ENCODE results near the gene BTBD19. TPM values are rescaled to one million over a fixed set of nuclear protein-coding genes. Genes with fewer than 3 reads are reported as not detected.

Gene BTBD19
- total and polyA plus RNA-seq, 9 of the 15 experiments (the other 6 are each of a cell fraction or from before 2014, with no cell fraction given), result 0.22 to 2.0 (median 0.95) TPM

GRCh38 chr1:44819608-44820327 is 11.4 kb downstream of the BTBD19 start (continued):
- TF ChIP-seq, protein P1, sequence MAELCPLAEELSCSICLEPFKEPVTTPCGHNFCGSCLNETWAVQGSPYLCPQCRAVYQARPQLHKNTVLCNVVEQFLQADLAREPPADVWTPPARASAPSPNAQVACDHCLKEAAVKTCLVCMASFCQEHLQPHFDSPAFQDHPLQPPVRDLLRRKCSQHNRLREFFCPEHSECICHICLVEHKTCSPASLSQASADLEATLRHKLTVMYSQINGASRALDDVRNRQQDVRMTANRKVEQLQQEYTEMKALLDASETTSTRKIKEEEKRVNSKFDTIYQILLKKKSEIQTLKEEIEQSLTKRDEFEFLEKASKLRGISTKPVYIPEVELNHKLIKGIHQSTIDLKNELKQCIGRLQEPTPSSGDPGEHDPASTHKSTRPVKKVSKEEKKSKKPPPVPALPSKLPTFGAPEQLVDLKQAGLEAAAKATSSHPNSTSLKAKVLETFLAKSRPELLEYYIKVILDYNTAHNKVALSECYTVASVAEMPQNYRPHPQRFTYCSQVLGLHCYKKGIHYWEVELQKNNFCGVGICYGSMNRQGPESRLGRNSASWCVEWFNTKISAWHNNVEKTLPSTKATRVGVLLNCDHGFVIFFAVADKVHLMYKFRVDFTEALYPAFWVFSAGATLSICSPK (IDR thresholded peaks at IDR 0.05; ENCODE audit: borderline replicate concordance), result no peak
- TF ChIP-seq ZNF398 (CRISPR knock-in tag; IDR thresholded peaks at IDR 0.05), result no peak
- TF ChIP-seq, protein P2, sequence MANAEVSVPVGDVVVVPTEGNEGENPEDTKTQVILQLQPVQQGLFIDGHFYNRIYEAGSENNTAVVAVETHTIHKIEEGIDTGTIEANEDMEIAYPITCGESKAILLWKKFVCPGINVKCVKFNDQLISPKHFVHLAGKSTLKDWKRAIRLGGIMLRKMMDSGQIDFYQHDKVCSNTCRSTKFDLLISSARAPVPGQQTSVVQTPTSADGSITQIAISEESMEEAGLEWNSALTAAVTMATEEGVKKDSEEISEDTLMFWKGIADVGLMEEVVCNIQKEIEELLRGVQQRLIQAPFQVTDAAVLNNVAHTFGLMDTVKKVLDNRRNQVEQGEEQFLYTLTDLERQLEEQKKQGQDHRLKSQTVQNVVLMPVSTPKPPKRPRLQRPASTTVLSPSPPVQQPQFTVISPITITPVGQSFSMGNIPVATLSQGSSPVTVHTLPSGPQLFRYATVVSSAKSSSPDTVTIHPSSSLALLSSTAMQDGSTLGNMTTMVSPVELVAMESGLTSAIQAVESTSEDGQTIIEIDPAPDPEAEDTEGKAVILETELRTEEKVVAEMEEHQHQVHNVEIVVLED (CRISPR knock-in tag; IDR thresholded peaks at IDR 0.05), result no peak
- TF ChIP-seq CHD1 (IDR thresholded peaks at IDR 0.05; ENCODE audit: low read length), result no peak
- TF ChIP-seq, protein P3, sequence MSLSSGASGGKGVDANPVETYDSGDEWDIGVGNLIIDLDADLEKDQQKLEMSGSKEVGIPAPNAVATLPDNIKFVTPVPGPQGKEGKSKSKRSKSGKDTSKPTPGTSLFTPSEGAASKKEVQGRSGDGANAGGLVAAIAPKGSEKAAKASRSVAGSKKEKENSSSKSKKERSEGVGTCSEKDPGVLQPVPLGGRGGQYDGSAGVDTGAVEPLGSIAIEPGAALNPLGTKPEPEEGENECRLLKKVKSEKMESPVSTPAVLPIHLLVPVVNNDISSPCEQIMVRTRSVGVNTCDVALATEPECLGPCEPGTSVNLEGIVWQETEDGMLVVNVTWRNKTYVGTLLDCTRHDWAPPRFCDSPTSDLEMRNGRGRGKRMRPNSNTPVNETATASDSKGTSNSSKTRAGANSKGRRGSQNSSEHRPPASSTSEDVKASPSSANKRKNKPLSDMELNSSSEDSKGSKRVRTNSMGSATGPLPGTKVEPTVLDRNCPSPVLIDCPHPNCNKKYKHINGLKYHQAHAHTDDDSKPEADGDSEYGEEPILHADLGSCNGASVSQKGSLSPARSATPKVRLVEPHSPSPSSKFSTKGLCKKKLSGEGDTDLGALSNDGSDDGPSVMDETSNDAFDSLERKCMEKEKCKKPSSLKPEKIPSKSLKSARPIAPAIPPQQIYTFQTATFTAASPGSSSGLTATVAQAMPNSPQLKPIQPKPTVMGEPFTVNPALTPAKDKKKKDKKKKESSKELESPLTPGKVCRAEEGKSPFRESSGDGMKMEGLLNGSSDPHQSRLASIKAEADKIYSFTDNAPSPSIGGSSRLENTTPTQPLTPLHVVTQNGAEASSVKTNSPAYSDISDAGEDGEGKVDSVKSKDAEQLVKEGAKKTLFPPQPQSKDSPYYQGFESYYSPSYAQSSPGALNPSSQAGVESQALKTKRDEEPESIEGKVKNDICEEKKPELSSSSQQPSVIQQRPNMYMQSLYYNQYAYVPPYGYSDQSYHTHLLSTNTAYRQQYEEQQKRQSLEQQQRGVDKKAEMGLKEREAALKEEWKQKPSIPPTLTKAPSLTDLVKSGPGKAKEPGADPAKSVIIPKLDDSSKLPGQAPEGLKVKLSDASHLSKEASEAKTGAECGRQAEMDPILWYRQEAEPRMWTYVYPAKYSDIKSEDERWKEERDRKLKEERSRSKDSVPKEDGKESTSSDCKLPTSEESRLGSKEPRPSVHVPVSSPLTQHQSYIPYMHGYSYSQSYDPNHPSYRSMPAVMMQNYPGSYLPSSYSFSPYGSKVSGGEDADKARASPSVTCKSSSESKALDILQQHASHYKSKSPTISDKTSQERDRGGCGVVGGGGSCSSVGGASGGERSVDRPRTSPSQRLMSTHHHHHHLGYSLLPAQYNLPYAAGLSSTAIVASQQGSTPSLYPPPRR (CRISPR knock-in tag; IDR thresholded peaks at IDR 0.05; ENCODE audit: borderline replicate concordance), result no peak
- TF ChIP-seq HNRNPLL (IDR thresholded peaks at IDR 0.05; ENCODE audit: low read depth, low read length, poor library complexity, severe bottlenecking), result peak; percentile 64
- TF ChIP-seq, protein P4, sequence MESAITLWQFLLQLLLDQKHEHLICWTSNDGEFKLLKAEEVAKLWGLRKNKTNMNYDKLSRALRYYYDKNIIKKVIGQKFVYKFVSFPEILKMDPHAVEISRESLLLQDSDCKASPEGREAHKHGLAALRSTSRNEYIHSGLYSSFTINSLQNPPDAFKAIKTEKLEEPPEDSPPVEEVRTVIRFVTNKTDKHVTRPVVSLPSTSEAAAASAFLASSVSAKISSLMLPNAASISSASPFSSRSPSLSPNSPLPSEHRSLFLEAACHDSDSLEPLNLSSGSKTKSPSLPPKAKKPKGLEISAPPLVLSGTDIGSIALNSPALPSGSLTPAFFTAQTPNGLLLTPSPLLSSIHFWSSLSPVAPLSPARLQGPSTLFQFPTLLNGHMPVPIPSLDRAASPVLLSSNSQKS (CRISPR knock-in tag; IDR thresholded peaks at IDR 0.05), result no peak
- TF ChIP-seq ETV6 (IDR thresholded peaks at IDR 0.05; ENCODE audit: borderline replicate concordance in 1 of 2, low read depth in 2 of 2, low read length in 1 of 2), result peak in 1 of 2 experiments; percentile 87; a peak in 2 of 4 replicates
- peak; percentile 88; the same call in 1 of the 2 replicates for TF ChIP-seq ETV6 (CRISPR knock-in tag; IDR thresholded peaks at IDR 0.05; ENCODE audit: borderline replicate concordance)
- TF ChIP-seq ZNF589 (CRISPR knock-in tag; IDR thresholded peaks at IDR 0.05; ENCODE audit: low read depth), result peak; percentile 83
- no peak; the same call in none of the 2 replicates for TF ChIP-seq ZNF431 (CRISPR knock-in tag; IDR thresholded peaks at IDR 0.05)
- TF ChIP-seq, protein P5, sequence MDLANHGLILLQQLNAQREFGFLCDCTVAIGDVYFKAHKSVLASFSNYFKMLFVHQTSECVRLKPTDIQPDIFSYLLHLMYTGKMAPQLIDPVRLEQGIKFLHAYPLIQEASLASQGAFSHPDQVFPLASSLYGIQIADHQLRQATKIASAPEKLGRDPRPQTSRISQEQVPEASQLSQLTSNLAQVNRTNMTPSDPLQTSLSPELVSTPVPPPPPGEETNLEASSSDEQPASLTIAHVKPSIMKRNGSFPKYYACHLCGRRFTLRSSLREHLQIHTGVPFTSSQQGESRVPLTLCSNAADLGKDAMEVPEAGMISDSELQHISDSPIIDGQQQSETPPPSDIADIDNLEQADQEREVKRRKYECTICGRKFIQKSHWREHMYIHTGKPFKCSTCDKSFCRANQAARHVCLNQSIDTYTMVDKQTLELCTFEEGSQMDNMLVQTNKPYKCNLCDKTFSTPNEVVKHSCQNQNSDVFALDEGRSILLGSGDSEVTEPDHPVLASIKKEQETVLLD (IDR thresholded peaks at IDR 0.05), result 0 out of 2 replicates have a peak, but pooled peaks have one; percentile 8
- peak; percentile 99 for TF ChIP-seq ZBED1 (IDR thresholded peaks at IDR 0.05)

All from K562 (cell line).